AG04450 (cell line): ENCODE data around the gene INPP5A. TPM values are rescaled to one million over a fixed set of nuclear protein-coding genes. Genes with fewer than 3 reads are reported as not detected.

Experiments
- CTCF ChIA-PET: fragments of 300-600, 350-600 bp; formaldehyde crosslinking; extraction: SDS; loops from one replicate; lab custom pipeline; 2022; ENCODE audit warnings: antibody characterized with exemption, inconsistent platforms; lab: Charles Lee
- POLR2A ChIA-PET: fragments of 350-600 bp; formaldehyde crosslinking; extraction: SDS; loops from one replicate; lab custom pipeline; 2021; ENCODE audit warnings: antibody characterized with exemption, inconsistent platforms; lab: Yijun Ruan, JAX
- DNase-seq: peaks from one replicate; pipeline ENCODE4 v3.0.0-alpha.2; 2011; ENCODE audit warnings: low read depth, low spot score
- H3K27ac ChIP-seq: one replicate; pipeline ENCODE4 v1.5.1; 2012; ENCODE audit warnings: low read depth, low read length, control low read depth
- H3K27me3 ChIP-seq: one replicate; pipeline ENCODE4 v1.6.0; 2012; ENCODE audit warnings: low read length; ENCODE audit not compliant: control insufficient read depth, insufficient read depth
- H3K4me3 ChIP-seq: 2 replicates; pipeline ENCODE4 v1.5.1; 2011; ENCODE audit warnings: mild to moderate bottlenecking, low read depth, low read length, control low read depth
- H3K9me3 ChIP-seq: 2 replicates; pipeline ENCODE4 v1.5.1; 2012; ENCODE audit warnings: low read length; ENCODE audit not compliant: control insufficient read depth, insufficient read depth
- CTCF ChIP-seq: IDR thresholded peaks from 2 replicates; pipeline ENCODE4 v1.5.1; 2011; ENCODE audit warnings: low read depth, low read length, control low read depth, inconsistent platforms
- polyA plus RNA-seq: library from polyadenylated mRNA; depleted of rRNA; stranded (reverse); fragments of >200 nt; gene quantifications from 2 replicates; pipeline ENCODE4 v1.2.3, GENCODE V29; 2011

INPP5A gene
- polyA plus RNA-seq, 1 experiment, result 22.5 TPM

GRCh38 chr10:132562916-132563456, 25.4 kb downstream of the INPP5A start:
- DNase-seq, result no peak
- Histone ChIP-seq H3K27me3 (no peaks in the 10 kb centered on the region), H3K27ac (no peak overlapping the region), H3K4me3 (no peak overlapping the region), H3K9me3 (peaks cover 14% of the 10 kb centered on the region)
- POLR2A ChIA-PET, result no interaction called here
- no peak for TF ChIP-seq CTCF
- CTCF ChIA-PET, result no interaction called here

- no peaks in the 10 kb centered on the region for H3K27me3 ChIP-seq
- H3K4me3 ChIP-seq, result no peak overlapping the region
- H3K9me3 ChIP-seq, result peaks cover 14% of the 10 kb centered on the region
- H3K27ac ChIP-seq, result no peak overlapping the region
- POLR2A ChIA-PET, result no interaction called here
- no peak for DNase-seq
- CTCF ChIA-PET, result no interaction called here
- no peak for TF ChIP-seq CTCF
Measured at GRCh38 chr10:132563485-132564248, 26.1 kb downstream of the INPP5A start.

GRCh38 chr10:132564249-132564605, 26.6 kb downstream of the INPP5A start:
- Histone ChIP-seq H3K9me3 (peaks cover 14% of the 10 kb centered on the region), H3K27ac (no peak overlapping the region), H3K4me3 (no peak overlapping the region), H3K27me3 (no peaks in the 10 kb centered on the region)
- no peak for TF ChIP-seq CTCF
- ChIA-PET CTCF (no interaction called here), POLR2A (no interaction called here)
- no peak for DNase-seq

- no peaks in the 10 kb centered on the region for H3K27me3 ChIP-seq
- H3K27ac ChIP-seq, result no peak overlapping the region
- ChIA-PET CTCF (no interaction called here), POLR2A (no interaction called here)
- no peak overlapping the region for H3K4me3 ChIP-seq
- H3K9me3 ChIP-seq, result peaks cover 14% of the 10 kb centered on the region
- no peak for TF ChIP-seq CTCF
- no peak for DNase-seq
Measured at GRCh38 chr10:132564690-132565089, 27.1 kb downstream of the INPP5A start.

GRCh38 chr10:132565516-132566209, 28.1 kb downstream of the INPP5A start:
- no peak overlapping the region for H3K27ac ChIP-seq
- peaks cover 14% of the 10 kb centered on the region for H3K9me3 ChIP-seq
- no peaks in the 10 kb centered on the region for H3K27me3 ChIP-seq
- H3K4me3 ChIP-seq, result no peak overlapping the region
- no peak for TF ChIP-seq CTCF
- ChIA-PET CTCF (no interaction called here), POLR2A (no interaction called here)
- DNase-seq, result no peak
